OCI-LY3 (cell line): ENCODE measurements around the gene IHH.

Source experiments
- H2AFZ ChIP-seq: fragments of 200-600, 300-600 bp; shearing (Covaris generic); 2 replicates; pipeline ENCODE4 v1.6.0; 2014; ENCODE audit warnings: antibody characterized with exemption, low read depth, low read length
- H3K27ac ChIP-seq: fragments of 200-600, 300-600 bp; sonication (generic); 2 replicates; pipeline ENCODE4 v1.5.1; 2014; ENCODE audit warnings: mild to moderate bottlenecking, low read length, moderate library complexity, mixed read lengths
- H3K27me3 ChIP-seq: fragments of 200-600, 300-600 bp; sonication (generic); 2 replicates; pipeline ENCODE4 v1.6.1; 2014; ENCODE audit warnings: low read depth, low read length, mixed read lengths
- H3K36me3 ChIP-seq: fragments of 200-600, 300-600 bp; sonication (generic); replicated peaks from 2 replicates; pipeline ENCODE3; 2014; ENCODE audit warnings: low read depth, low read length, mixed read lengths
- H3K4me1 ChIP-seq: fragments of 300-600, 200-600 bp; sonication (generic); 2 replicates; pipeline ENCODE4 v1.6.1; 2014; ENCODE audit warnings: low read length, mixed read lengths
- H3K4me2 ChIP-seq: fragments of 200-600, 300-600 bp; sonication (generic); 2 replicates; pipeline ENCODE4 v1.6.1; 2014; ENCODE audit warnings: low read length, mixed read lengths
- H3K4me3 ChIP-seq: fragments of 300-600, 200-600 bp; sonication (generic); 2 replicates; pipeline ENCODE4 v1.5.1; 2014; ENCODE audit warnings: antibody characterized with exemption, mild to moderate bottlenecking, low read length, moderate library complexity
- H3K79me2 ChIP-seq: fragments of 300-600, 200-600 bp; shearing (Covaris generic); 2 replicates; pipeline ENCODE4 v1.6.1; 2014; ENCODE audit warnings: mild to moderate bottlenecking, low read length, mixed read lengths
- H3K9ac ChIP-seq: fragments of 300-600, 200-600 bp; shearing (Covaris generic); 2 replicates; pipeline ENCODE4 v1.6.0; 2014; ENCODE audit warnings: mild to moderate bottlenecking, low read length, moderate library complexity
- H3K9me3 ChIP-seq: fragments of 200-600, 300-600 bp; shearing (Covaris generic); 2 replicates; pipeline ENCODE4 v1.6.1; 2014; ENCODE audit warnings: low read length, mixed read lengths; ENCODE audit not compliant: insufficient read depth
- H4K20me1 ChIP-seq: fragments of 200-600, 300-600 bp; sonication (generic); 2 replicates; pipeline ENCODE4 v1.6.1; 2016; ENCODE audit warnings: low read length, mixed read lengths; ENCODE audit not compliant: insufficient read depth
- CTCF ChIP-seq: fragments of 200-600, 300-600 bp; sonication (generic); IDR thresholded peaks from 2 replicates; pipeline ENCODE4 v1.5.1; 2014; ENCODE audit warnings: antibody characterized with exemption, low read length, low read depth
- EZH2phosphoT487 ChIP-seq: fragments of 200-600 bp; shearing (Covaris generic); IDR thresholded peaks from 2 replicates; pipeline ENCODE4 v1.6.1; 2018; ENCODE audit warnings: antibody characterized with exemption, mixed run types, low read depth

Gene IHH

GRCh38 chr2:219018286-219018685 lies 42.4 kb downstream of the IHH start:
- TF ChIP-seq CTCF (no peak), EZH2phosphoT487 (no peak)
- no peak overlapping the region for H3K27ac ChIP-seq
- H3K27me3 ChIP-seq: no peaks in the 10 kb centered on the region
- H3K36me3 ChIP-seq: no peaks in the 10 kb centered on the region
- no peak overlapping the region for H3K9ac ChIP-seq
- no peaks in the 10 kb centered on the region for H3K79me2 ChIP-seq
- H3K4me3 ChIP-seq: no peak overlapping the region
- H3K9me3 ChIP-seq: no peaks in the 10 kb centered on the region
- no peaks in the 10 kb centered on the region for H3K4me1 ChIP-seq
- H4K20me1 ChIP-seq: no peaks in the 10 kb centered on the region
- no peak overlapping the region for H2AFZ ChIP-seq
- H3K4me2 ChIP-seq: no peak overlapping the region

- no peak overlapping the region for H2AFZ ChIP-seq
- no peak overlapping the region for H3K4me2 ChIP-seq
- H3K27ac ChIP-seq: no peak overlapping the region
- no peak for TF ChIP-seq CTCF
- no peak for TF ChIP-seq EZH2phosphoT487
- H3K79me2 ChIP-seq: no peaks in the 10 kb centered on the region
- no peak overlapping the region for H3K9ac ChIP-seq
- no peaks in the 10 kb centered on the region for H3K4me1 ChIP-seq
- no peaks in the 10 kb centered on the region for H3K27me3 ChIP-seq
- no peaks in the 10 kb centered on the region for H3K9me3 ChIP-seq
- no peaks in the 10 kb centered on the region for H4K20me1 ChIP-seq
- H3K36me3 ChIP-seq: no peaks in the 10 kb centered on the region
- H3K4me3 ChIP-seq: no peak overlapping the region
Observed at GRCh38 chr2:219017201-219017931, 43.4 kb downstream of the IHH start.

GRCh38 chr2:219016721-219017120 lies 44.0 kb downstream of the IHH start:
- no peak overlapping the region for H3K4me2 ChIP-seq
- no peaks in the 10 kb centered on the region for H3K9me3 ChIP-seq
- H3K36me3 ChIP-seq: no peaks in the 10 kb centered on the region
- no peaks in the 10 kb centered on the region for H3K27me3 ChIP-seq
- H2AFZ ChIP-seq: no peak overlapping the region
- H3K9ac ChIP-seq: no peak overlapping the region
- H3K4me1 ChIP-seq: no peaks in the 10 kb centered on the region
- H3K4me3 ChIP-seq: no peak overlapping the region
- no peaks in the 10 kb centered on the region for H3K79me2 ChIP-seq
- H4K20me1 ChIP-seq: no peaks in the 10 kb centered on the region
- TF ChIP-seq CTCF: no peak
- TF ChIP-seq EZH2phosphoT487: no peak
- H3K27ac ChIP-seq: no peak overlapping the region

- no peaks in the 10 kb centered on the region for H3K27me3 ChIP-seq
- H3K36me3 ChIP-seq: no peaks in the 10 kb centered on the region
- H3K4me2 ChIP-seq: no peak overlapping the region
- no peak overlapping the region for H2AFZ ChIP-seq
- no peak for TF ChIP-seq EZH2phosphoT487
- no peak for TF ChIP-seq CTCF
- no peaks in the 10 kb centered on the region for H3K9me3 ChIP-seq
- H3K27ac ChIP-seq: no peak overlapping the region
- peaks cover 13% of the 10 kb centered on the region for H3K4me1 ChIP-seq
- no peaks in the 10 kb centered on the region for H3K79me2 ChIP-seq
- H3K4me3 ChIP-seq: no peak overlapping the region
- no peaks in the 10 kb centered on the region for H4K20me1 ChIP-seq
- H3K9ac ChIP-seq: no peak overlapping the region
Observed at GRCh38 chr2:219010873-219011272, 49.8 kb downstream of the IHH start.
